ENCODE results near the gene ARHGEF25.

Gene ARHGEF25

GRCh38 chr12:57620245-57620935, 9.2 kb downstream of the ARHGEF25 start:
- FAIRE-seq (no peak), DNase-seq (ENCODE audit: extremely low spot score, insufficient read length, low read depth) (no peak)

- FAIRE-seq (no peak), DNase-seq (ENCODE audit: extremely low spot score, insufficient read length, low read depth) (no peak)
Measured at GRCh38 chr12:57620936-57621496, 9.8 kb downstream of the ARHGEF25 start.

- no peak for DNase-seq (ENCODE audit: extremely low spot score, insufficient read length, low read depth)
- FAIRE-seq, result peak; percentile 42
Measured at GRCh38 chr12:57621497-57622292, 10.5 kb downstream of the ARHGEF25 start.

GRCh38 chr12:57622293-57623245, 11.3 kb downstream of the ARHGEF25 start:
- DNase-seq (ENCODE audit: extremely low spot score, insufficient read length, low read depth) (no peak), FAIRE-seq (no peak)

GRCh38 chr12:57623385-57623784, 12.2 kb downstream of the ARHGEF25 start:
- no peak for FAIRE-seq
- DNase-seq (ENCODE audit: extremely low spot score, insufficient read length, low read depth), result no peak

- no peak for DNase-seq (ENCODE audit: extremely low spot score, insufficient read length, low read depth)
Measured at GRCh38 chr12:57623811-57624390, 12.7 kb downstream of the ARHGEF25 start.

GRCh38 chr12:57624441-57625220, 13.4 kb downstream of the ARHGEF25 start:
- DNase-seq (ENCODE audit: extremely low spot score, insufficient read length, low read depth), result no peak
- no peak for FAIRE-seq

More at GRCh38 chr12:57623811-57624390, 12.7 kb downstream of the ARHGEF25 start:
- FAIRE-seq, result no peak

- DNase-seq (ENCODE audit: extremely low spot score, insufficient read length, low read depth) (no peak), FAIRE-seq (no peak)
Measured at GRCh38 chr12:57625261-57626032, 14.2 kb downstream of the ARHGEF25 start.

GRCh38 chr12:57626111-57626920, 15.1 kb downstream of the ARHGEF25 start:
- FAIRE-seq (no peak), DNase-seq (ENCODE audit: extremely low spot score, insufficient read length, low read depth) (no peak)

GRCh38 chr12:57626921-57627445, 15.7 kb downstream of the ARHGEF25 start:
- DNase-seq (ENCODE audit: extremely low spot score, insufficient read length, low read depth) (no peak), FAIRE-seq (no peak)

GRCh38 chr12:57627501-57628279, 16.5 kb downstream of the ARHGEF25 start:
- FAIRE-seq (no peak), DNase-seq (ENCODE audit: extremely low spot score, insufficient read length, low read depth) (no peak)

- FAIRE-seq (no peak), DNase-seq (ENCODE audit: extremely low spot score, insufficient read length, low read depth) (no peak)
Measured at GRCh38 chr12:57628280-57629191, 17.3 kb downstream of the ARHGEF25 start.

GRCh38 chr12:57629897-57630471, 18.7 kb downstream of the ARHGEF25 start:
- FAIRE-seq (no peak), DNase-seq (ENCODE audit: extremely low spot score, insufficient read length, low read depth) (no peak)

- FAIRE-seq (no peak), DNase-seq (ENCODE audit: extremely low spot score, insufficient read length, low read depth) (no peak)
Measured at GRCh38 chr12:57630891-57631433, 19.7 kb downstream of the ARHGEF25 start.

GRCh38 chr12:57631566-57632072, 20.4 kb downstream of the ARHGEF25 start:
- DNase-seq (ENCODE audit: extremely low spot score, insufficient read length, low read depth) (no peak), FAIRE-seq (no peak)

Data from GM18507 (cell line).